NCI-H1417 (cell line): ENCODE measurements around the gene PARD3B.
A peak's percentile ranks its signal among the peaks of the same experiment; 100 is the strongest.

ENCODE experiments used
- DNase-seq, 3 experiments: peaks; one replicate each; lab custom pipeline; 2025; lab: John Stamatoyannopoulos, UW

The PARD3B gene

DNA sequence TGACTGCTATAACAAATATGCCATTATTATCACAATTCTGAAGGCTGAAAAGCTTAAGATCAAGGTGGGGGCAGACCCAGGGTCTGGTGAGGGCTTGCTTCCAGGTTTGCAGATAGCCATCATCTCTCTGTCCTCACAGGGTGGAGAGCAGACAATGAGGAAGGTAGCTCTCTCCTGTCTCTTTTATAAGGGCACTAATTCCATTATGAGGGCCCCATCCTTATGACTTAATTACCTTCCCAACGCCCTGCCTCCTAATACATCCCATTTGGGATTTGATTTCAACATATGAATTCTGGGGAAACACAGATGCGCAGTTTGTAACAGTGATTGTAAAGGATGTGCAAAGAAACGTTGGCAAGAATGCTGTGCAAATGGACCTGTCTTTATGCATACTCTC lies 44.8 kb downstream of the PARD3B start:
- no peak for DNase-seq

DNA sequence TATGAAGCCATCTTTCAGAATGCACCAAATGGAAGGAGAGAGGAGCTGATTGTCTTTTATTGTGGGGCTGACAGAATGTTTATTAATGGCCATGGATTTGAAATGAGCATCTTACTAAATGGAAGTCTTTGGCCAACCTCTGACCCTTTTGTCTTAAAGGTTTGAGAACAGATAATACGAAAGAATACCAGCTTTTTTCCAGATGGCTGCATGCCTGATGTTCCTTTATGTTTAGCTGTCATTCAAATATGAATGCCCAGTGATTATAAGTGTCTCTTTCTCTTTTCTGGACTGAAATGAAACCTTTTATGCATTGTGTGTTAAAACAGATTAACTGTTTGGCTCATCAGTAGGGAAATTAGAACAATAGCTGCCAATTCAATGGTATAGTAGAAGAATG lies 46.0 kb downstream of the PARD3B start:
- peak in 1 of 3 experiments; percentile 12 for DNase-seq

DNA sequence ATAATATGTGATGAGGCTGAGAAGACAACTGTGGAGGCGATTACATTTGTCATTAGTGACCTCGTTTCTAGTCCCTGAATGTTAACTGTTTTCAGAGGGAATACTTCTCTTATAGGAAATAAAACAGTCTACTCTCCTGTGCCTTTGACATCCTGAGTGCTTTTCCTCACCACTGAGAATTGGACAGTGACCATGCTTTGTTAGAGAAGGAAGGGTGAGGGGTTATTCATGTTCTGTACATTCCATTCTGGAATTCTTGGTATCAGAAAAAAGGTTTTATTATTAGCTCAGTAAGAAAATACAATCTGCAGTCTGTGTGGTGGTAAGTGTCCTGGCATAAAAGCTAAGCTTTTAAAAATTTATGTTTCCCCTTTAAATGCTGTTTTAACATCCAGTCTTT lies 58.8 kb downstream of the PARD3B start:
- DNase-seq: no peak

- no peak for DNase-seq
Observed at GRCh38 chr2:204608237-204608939, 63.1 kb downstream of the PARD3B start.

DNA sequence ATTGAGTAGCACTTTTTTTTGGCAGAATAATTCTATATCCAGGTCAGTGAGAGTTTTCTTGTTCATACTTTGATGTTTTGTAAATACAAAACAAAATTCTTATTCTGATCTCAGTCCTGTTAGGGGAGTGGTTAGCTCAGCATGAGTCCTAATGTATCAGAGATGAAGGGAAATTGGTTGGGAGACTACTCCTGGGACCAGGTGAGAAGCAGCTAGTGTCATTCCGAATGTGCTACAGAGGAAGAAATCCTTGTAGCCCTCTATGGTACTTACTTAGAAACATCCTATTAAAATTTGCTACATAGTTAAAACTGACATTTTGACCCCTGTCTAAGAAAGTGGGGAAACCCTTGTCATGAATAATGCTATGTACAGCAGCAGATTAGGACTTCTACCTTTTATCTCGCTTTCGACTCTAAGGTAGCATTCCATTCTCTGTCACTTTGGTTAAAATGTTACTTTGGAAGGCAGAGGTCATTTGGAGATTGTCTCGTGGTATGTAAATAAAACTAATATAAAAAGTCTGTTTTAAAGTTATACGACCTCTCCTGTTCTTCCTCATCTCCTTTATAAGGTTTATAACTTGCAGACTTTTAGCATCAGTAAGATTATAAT lies 65.8 kb downstream of the PARD3B start:
- DNase-seq: no peak

- DNase-seq: no peak
Observed at GRCh38 chr2:204611764-204612163, 66.5 kb downstream of the PARD3B start.

DNA sequence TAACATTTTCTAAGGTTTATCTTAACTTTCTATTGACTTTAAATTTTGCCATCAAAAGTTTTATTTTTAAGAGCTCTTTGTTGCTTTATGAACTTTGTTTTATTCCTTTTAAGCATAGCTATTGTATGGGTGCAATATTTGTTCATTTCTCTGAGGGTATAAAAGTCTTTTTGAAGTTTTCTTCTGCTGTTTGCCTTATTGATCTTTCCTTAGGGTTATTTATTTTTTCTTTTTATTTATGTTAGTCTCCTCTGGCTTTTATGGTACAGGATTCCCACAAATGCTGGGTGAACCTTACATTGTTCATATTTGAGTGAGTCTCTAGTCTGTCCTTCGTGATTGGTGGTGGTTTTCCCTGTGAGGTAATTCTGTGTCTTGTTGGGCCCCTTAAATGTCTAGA lies 68.4 kb downstream of the PARD3B start:
- DNase-seq: no peak

- DNase-seq: no peak
Observed at GRCh38 chr2:204615456-204615855, 70.2 kb downstream of the PARD3B start.

DNA sequence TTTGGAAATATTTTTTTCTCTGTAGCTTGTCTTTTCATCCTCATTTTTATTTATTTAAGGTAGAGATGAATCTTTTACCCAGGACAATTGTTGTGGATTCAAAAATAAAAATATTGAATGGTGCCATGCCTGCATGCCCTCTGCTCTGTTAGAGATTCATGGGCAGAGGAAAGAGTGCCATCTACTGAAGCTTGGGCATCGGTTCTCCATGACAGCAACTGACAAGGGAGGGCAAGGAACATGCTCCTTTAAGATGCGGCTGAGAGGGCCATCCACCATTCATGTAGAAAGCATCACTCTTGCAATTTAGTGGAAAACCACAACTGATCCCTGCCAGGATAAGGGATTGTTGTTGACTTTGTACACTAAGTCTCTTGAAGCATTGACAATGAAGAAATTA lies 79.9 kb downstream of the PARD3B start:
- peak; percentile 3 to 72 (median 35) for DNase-seq

DNA sequence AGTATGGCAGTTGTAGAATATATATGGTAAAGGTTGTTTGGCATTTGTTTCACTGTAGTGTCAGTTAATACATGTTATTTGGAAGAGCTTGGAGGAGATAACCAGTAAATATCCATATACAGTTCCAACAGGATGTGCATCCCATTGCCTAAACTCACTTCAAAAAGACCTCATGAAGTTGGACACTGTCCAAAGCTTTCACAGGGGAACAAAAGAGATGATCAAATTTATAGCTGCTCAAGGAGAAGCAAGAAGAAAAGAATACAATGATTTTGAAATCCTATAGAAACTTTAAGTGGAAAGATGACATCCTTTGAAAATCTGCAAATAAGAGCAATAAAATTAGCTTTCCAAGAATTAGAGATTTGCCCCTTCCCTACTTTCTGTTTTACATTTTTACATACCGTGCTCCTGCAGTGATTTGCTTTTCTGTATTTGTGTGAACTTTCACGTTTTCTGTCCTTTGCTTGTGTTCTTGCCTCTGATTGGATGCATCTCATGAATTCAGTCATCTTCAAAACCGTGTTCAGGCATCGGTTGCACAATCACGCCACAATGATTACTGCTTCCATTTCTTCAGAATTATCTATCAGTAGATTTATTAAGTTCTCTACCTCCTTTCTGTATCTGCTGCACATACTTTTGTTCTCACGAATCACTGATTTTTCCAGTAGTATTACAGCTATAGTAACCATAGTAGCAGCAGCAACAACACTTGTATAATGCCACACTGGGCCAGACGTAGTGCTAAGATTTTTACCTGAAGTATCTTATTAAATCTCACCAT lies 83.8 kb downstream of the PARD3B start:
- peak in 1 of 3 experiments; percentile 33 for DNase-seq

DNA sequence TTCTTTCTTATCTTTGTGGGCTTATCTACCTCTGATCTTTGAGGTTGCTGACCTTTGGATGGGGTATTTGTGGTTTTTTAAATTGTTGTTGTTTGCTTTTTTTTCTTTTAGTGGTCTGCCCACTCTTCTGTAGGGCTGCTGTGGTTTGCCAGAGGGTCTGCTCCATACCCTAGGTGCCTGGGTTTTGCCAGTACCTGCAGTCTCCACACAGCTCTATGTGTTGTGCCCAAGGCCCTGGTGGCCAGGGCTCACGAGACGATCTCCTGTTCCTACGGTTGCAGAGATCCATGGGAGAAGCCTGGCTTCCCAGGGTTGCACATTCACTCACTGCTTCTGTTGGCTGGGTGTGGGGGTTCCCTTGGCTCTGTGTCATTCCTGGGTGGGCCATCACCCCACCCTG lies 87.1 kb downstream of the PARD3B start:
- DNase-seq: no peak

- DNase-seq: no peak
Observed at GRCh38 chr2:204634564-204634963, 89.3 kb downstream of the PARD3B start.

DNA sequence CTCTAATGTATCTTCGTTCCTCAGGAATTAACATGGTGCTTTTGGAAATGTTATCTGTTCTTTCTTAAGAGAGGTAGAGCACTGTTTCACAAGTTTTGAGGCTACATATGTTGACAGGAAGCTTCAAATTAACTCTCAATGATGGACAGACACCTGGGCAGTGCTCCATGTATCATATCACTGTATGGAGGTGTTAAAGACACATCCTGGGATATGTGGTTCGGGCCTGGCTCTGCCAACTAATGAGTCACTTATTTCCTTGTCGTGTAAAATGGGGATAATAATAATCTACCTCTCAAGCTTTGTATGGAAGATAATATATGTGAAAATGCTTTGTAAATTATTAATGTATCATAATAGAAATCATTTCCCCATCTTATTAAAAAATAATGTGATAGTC lies 90.2 kb downstream of the PARD3B start:
- DNase-seq: peak in 1 of 3 experiments; percentile 20

DNA sequence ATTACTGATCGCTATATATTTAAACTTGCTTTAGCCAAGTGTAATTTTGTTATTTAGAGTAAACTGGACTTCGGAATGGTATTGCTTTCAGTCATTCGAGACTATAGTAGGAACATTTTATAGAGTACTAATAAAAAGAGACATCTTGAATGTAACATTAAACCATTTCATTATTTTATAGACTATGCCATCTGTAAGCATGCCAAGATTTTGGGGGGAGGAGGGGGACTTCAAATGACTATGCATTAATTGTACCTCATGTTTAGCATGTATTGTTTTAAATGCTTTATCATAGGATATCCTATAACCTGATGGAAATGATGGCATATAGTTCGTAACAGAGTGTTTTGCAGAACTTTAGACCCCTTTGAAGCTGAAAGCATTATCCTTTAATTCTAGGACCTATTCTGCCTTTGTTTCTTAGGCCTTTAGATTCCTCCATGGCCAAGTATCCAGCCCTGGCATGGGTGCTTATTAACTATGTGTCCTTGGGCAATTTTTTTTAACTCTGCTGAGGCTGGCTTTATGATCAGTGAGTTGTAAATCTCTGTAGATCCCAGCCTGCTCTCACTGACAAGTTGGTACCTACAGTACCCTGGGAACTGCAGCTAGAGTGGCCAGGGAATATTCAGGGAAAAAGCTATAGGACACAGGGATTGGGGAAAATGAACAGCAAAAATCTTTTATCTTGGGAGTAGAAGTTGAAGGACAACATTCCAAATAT lies 93.4 kb downstream of the PARD3B start:
- no peak for DNase-seq

GRCh38 chr2:204643326-204643725 lies 98.1 kb downstream of the PARD3B start:
- no peak for DNase-seq

DNA sequence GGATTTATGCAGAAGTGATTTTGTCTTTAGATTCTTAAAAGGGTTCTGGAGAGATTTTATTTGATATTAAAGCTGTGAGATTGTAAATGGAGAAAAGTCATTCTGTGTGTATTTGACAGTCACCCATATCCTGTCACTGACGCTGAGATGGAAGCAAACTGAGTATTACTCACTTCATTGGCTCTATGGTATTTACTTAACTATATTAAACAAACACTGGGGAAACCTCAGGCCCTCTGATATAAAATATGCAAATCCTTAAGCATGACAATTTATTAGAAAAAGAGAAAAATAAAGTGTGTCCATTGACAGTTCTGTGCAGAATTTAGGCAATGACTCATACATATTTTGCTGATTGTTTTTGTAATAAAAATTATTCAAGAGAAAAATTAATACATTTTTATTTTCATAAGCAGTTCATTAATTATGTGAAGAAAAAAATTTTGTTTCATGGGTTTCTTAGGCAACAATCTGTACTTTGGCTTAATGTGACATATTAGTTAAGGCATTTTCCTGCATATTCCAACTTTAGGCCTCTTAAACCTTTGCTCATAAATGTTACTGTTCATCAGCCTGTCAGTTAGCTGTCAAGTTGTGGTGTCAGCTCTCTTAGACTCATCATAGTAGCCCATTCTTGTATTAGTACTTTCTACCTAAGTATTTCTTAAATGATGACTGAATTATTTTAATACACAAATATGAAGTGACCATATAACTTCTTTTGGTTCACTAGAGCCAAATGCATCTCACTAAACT lies 99.9 kb downstream of the PARD3B start:
- DNase-seq: peak in 1 of 3 experiments; percentile 10

DNA sequence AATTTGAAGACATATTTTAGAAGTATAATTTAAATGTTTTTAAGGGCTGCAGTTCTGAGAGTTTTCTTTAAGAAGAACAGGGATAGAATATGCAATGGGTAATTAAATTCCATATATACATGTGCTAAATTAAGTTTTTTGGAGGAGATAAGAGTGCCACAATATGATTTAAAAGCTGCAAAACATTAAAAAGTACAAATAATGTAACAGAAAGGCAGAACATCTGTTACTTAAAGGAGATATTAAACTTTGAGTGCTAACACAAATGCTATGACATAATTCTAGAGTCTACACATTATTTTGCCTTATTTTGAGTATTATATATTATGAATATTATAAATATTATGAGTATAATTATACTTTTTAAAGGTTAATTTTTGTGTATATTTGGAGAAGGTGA lies 102.4 kb downstream of the PARD3B start:
- DNase-seq: no peak

DNA sequence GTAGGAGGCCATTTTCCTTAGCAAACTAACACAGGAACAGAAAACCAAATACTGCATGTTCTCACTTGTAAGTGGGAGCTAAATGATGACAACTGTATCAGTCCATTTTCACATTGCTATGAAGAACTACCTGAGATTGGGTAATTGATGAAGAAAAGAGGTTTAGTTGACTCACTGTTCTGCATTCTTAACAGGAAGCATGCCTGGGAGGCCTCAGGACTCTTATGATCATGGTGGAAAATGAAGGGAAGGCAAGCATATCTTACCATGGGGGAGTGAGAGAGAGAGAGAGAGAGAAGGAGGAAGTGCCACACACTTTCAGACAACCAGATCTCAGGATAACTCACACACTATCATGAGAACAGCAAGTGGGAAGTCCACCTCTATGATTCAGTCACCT lies 105.3 kb downstream of the PARD3B start:
- DNase-seq: no peak

GRCh38 chr2:204652063-204652462 lies 106.8 kb downstream of the PARD3B start:
- DNase-seq: no peak

DNA sequence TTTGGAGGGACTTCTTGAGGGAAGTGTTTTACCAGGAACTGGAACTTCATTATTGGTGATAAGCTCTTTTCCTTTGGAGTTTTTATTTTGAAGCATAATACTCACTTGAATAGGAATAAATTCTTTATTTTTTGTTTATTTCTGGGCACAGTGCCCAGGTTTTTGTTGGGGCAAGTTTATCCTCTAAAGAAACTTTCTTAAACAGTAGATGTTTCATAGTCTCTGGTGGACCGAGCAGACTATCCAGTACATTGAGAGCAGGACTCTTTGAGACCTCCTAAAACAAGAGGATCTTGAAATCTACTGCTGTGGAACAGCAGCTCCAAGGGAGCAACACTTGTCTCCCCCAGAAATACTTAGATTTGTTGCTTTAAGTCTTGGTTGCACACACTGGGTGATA lies 109.4 kb downstream of the PARD3B start:
- no peak for DNase-seq

DNA sequence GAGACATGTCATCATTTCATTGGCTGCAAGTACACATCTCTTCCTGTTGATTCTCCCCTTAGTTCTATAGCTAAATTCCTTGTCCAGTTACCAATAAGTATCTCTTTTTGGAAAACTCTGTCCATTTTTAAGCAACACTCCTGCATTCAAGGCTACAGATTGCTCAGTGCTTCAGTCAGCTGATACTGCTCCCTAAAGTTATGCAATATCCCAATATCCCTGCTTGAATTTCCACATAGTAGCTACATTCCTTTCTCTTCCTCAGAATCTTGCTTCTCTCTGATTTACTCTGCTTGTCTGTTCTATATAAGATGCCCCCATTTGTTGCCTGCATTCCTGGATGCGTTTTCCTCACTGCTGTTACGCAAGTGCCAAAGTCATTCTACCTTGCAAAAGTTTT lies 109.8 kb downstream of the PARD3B start:
- DNase-seq: no peak

- DNase-seq: no peak
Observed at GRCh38 chr2:204655626-204656025, 110.4 kb downstream of the PARD3B start.
